ENCODE results near the gene BRF1.

DNA sequence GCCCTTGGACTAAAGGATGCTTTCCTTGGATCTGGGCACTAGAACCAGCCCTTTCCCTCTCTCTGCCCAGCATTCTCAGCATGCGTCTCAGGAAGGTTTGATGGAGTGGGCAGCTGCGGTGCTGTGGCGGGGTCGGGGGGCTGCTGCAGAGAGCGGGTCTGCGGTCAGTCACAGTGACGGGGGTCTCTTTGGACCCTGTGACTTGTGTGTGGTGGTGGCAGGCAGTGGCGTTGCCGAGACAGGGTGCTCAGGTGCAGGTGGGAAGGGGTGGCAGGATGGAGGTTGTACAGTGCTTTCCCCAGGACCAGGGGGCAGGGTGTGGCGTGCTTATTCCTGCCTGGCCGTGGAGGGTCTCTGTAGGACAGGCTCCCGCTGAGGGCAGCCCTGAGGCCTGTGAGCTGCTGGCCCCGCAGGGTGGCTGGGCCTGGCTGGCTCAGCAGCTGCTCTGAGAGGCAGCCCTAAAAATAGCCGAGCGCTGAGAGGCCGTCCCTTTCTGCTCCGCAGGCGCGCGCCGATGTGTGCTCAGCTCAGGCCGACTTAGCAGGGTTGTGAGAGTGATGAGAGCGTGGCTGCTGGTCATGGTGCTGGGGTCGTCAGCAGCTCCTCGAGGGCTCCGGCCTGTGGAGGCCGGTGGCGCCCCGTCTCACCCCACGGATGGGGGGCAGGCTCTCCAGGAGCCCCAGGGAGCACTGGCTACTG is 23.4 kb upstream of the BRF1 start:
- TF ChIP-seq, protein P1, sequence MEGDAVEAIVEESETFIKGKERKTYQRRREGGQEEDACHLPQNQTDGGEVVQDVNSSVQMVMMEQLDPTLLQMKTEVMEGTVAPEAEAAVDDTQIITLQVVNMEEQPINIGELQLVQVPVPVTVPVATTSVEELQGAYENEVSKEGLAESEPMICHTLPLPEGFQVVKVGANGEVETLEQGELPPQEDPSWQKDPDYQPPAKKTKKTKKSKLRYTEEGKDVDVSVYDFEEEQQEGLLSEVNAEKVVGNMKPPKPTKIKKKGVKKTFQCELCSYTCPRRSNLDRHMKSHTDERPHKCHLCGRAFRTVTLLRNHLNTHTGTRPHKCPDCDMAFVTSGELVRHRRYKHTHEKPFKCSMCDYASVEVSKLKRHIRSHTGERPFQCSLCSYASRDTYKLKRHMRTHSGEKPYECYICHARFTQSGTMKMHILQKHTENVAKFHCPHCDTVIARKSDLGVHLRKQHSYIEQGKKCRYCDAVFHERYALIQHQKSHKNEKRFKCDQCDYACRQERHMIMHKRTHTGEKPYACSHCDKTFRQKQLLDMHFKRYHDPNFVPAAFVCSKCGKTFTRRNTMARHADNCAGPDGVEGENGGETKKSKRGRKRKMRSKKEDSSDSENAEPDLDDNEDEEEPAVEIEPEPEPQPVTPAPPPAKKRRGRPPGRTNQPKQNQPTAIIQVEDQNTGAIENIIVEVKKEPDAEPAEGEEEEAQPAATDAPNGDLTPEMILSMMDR (IDR thresholded peaks at IDR 0.05) = no peak
- no peak for TF ChIP-seq POLR2A (IDR thresholded peaks at IDR 0.05)

All from right lobe of liver (tissue), 4 donors.